Measurements from ENCODE around the gene CD46. TPM values are rescaled to one million over a fixed set of nuclear protein-coding genes. Genes with fewer than 3 reads are reported as not detected.
"Not testable (repeated sequence)": the region's sequence is repeated elsewhere in the genome, so short reads cannot be mapped to it uniquely, and the experiment has no call there.

Gene CD46
- polyA plus RNA-seq, result 100 to 1,000 TPM in 1 of 3 donors, 10 to 100 TPM in 2; 66.4 to 118 (median 83.0) TPM

- H3K27ac ChIP-seq (ENCODE audit: low read depth, low read length), result peak within 1 kb of the TSS; percentile 65
- 0% methylated on average over 55 of the region's 55 CpGs for WGBS, 3 donors
Observed at GRCh38 chr1:207751790-207752455, at the start of gene CD46. TSS of gene CD46 (plus strand) at chr1:207752054. CDS start at chr1:207752213, 159 bp downstream.

GRCh38 chr1:207702317-207702716, 49.5 kb upstream of the CD46 start:
- WGBS, 3 donors, result 61 to 81% (median 72%) methylated on average over 1 of the region's 1 CpG
- no peak overlapping the region for H3K27ac ChIP-seq (ENCODE audit: low read depth, low read length)

DNA sequence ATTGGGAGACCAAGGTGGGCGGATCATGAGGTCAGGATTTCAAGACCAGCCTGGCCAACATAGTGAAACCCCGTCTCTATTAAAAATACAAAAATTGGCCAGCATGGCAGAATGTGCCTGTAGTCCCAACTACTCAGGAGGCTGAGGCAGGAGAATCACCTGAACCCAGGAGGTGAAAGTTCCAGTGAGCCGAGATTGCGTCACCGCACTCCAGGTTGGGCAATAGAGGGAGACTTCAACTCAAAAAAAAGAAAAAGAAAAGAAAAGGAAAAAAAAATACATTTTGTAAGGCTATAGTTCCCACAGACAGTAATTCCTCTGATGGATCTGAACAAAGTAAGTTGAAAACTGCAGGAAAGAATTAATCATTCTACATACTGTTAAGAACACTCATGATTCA, 48.1 kb upstream of the CD46 start:
- H3K27ac ChIP-seq (ENCODE audit: low read depth, low read length), result no peak overlapping the region
- 85 to 96% (median 93%) methylated on average over 5 of the region's 5 CpGs for WGBS, 3 donors

DNA sequence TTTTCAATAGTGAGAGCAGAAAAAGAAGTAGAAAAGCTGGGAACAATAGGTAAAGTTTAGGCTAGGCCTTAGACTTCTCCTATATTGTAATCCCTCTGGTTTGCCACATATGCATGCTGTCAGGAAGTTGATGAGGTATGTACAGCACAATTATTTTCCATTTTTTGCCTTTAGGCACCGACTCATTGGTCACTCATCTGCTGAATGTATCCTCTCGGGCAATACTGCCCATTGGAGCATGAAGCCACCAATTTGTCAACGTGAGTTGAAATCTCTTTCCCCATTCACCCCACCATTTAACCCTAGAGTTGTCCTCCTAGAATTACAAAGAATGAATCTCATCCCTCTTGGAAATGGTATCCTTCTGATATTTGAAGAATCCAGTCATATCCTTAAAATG, 43.9 kb upstream of the CD46 start:
- WGBS, 3 donors, result 72 to 77% (median 74%) methylated on average over 3 of the region's 3 CpGs
- H3K27ac ChIP-seq (ENCODE audit: low read depth, low read length), result not testable (repeated sequence)

- WGBS, 3 donors, result 45 to 75% (median 71%) methylated on average over 5 of the region's 5 CpGs
- no peak overlapping the region for H3K27ac ChIP-seq (ENCODE audit: low read depth, low read length)
Observed at GRCh38 chr1:207711285-207711684, 40.6 kb upstream of the CD46 start.

DNA sequence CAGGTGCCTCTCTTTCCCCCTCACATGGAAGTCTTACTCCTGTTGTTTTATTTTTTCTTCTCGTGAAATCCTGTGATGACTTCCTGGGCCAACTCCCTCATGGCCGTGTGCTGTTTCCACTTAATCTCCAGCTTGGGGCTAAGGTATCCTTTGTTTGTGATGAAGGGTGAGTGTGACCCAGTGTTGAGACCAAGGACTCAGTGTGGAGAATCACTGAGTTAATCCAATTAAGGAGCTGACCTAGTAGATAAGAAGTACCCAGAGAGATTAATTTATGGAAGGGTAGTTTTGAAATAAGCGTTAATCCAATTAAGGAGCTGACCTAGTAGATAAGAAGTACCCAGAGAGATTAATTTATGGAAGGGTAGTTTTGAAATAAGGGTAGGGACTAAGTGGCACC, 39.2 kb upstream of the CD46 start:
- 73 to 87% (median 78%) methylated on average over 3 of the region's 3 CpGs for WGBS, 3 donors

GRCh38 chr1:207713529-207713928, 38.3 kb upstream of the CD46 start:
- WGBS, 3 donors, result 89 to 97% (median 93%) methylated on average over 12 of the region's 12 CpGs
- H3K27ac ChIP-seq (ENCODE audit: low read depth, low read length), result no peak overlapping the region

More for the DNA sequence above, 39.2 kb upstream of the CD46 start:
- not testable (repeated sequence) for H3K27ac ChIP-seq (ENCODE audit: low read depth, low read length)

DNA sequence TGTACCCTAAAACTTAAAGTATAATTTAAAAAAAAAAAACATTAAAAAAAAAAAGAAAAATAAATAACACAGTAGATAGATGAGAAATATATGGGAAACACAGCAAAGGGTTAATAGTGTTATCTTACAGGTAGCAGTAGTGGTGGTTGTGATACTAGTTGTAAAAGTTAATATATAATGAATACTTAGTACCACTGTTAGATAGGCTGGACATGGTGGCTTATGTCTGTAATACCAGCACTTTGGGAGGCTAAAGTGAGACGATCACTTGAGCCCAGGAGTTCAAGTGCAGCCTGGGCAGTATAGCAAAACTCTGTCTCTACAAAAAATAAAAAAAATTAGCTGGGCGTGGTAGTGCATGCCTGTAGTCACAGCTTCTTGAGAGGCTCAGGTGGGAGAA, 32.6 kb upstream of the CD46 start:
- H3K27ac ChIP-seq (ENCODE audit: low read depth, low read length), result no peak overlapping the region
- 87 to 93% (median 91%) methylated on average over 2 of the region's 2 CpGs for WGBS, 3 donors

- WGBS, 3 donors, result 75 to 82% (median 78%) methylated on average over 4 of the region's 4 CpGs
- not testable (repeated sequence) for H3K27ac ChIP-seq (ENCODE audit: low read depth, low read length)
Observed at GRCh38 chr1:207728200-207728858, 23.5 kb upstream of the CD46 start.

DNA sequence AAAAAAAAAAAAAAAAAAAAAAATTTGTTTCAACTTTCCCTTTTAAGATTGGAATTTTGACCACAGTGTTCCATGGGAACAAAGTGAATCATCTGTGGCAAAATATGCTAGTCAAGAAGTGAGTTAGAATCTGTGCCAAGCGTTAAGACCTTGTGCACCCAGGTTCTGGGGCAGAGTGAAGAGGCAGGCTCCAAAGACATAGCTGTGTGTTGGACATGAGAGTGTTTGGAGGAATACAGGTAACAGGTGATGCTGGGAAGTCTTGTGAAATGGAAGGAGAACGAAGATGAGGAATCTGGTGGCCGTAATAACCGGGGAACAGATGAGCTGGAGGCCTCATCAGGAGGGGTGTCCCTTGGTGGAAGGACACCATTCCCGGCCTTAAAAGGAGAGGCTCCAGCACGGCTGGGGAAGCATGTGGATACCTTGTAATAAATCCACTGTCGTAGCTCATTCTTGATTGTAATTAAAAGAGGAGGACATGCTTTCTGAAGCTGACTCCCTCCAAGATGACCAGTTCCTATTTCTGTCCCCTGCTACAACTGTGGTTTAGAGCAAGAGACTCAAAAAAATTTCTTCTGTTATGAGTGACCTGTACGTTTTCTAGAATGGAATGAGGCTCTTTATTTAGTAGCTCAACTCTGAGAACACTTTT, 14.2 kb upstream of the CD46 start:
- WGBS, 3 donors, result 71 to 87% (median 80%) methylated on average over 7 to 8 of the region's 8 CpGs
- H3K27ac ChIP-seq (ENCODE audit: low read depth, low read length), result not testable (repeated sequence)

- not testable (repeated sequence) for H3K27ac ChIP-seq (ENCODE audit: low read depth, low read length)
- WGBS, 3 donors, result 27 to 42% (median 28%) methylated on average over 6 of the region's 6 CpGs
Observed at GRCh38 chr1:207738158-207738659, 13.6 kb upstream of the CD46 start.

GRCh38 chr1:207740207-207740606, 11.6 kb upstream of the CD46 start:
- no peak overlapping the region for H3K27ac ChIP-seq (ENCODE audit: low read depth, low read length)
- WGBS, 3 donors, result 82 to 90% (median 89%) methylated on average over 2 of the region's 2 CpGs

DNA sequence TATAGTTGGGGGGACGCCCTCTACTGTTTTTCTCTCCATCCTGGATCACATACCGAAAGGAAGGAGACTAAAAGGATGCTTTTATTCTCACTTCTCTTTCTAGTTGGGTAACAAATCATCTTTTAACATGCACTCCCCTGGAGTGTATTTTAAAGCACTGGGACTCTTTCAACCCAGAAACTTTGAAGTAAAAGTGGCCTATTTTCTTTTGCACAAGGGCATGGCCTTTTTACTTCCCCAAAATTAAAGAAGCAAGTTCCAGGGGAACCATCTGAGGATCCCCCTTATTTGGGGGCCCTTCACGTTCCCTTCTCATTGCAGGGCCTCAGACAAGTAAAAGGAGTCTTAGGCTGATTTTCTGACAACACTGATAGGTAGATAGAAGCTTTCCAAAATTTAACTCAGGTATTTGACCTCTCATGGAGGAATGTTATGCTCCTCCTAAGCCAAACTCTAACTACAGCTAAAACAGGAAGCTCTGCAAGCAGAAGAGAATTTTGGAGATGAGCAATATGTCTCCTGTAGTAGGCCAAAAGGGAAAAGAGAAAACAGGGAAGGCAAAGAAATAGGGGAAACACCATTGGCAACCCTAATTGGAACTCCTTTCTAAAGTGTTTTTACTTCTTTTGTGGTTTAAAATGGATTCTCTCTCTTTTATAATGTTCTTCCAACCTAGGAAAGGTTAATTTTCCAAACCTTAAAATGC, 8.9 kb upstream of the CD46 start:
- H3K27ac ChIP-seq (ENCODE audit: low read depth, low read length), result no peak overlapping the region
- WGBS, 3 donors, result 75 to 97% (median 79%) methylated on average over 3 of the region's 3 CpGs

GRCh38 chr1:207744000-207744534, 7.8 kb upstream of the CD46 start:
- H3K27ac ChIP-seq (ENCODE audit: low read depth, low read length), result no peak overlapping the region
- WGBS, 3 donors, result 86 to 95% (median 91%) methylated on average over 4 of the region's 4 CpGs

DNA sequence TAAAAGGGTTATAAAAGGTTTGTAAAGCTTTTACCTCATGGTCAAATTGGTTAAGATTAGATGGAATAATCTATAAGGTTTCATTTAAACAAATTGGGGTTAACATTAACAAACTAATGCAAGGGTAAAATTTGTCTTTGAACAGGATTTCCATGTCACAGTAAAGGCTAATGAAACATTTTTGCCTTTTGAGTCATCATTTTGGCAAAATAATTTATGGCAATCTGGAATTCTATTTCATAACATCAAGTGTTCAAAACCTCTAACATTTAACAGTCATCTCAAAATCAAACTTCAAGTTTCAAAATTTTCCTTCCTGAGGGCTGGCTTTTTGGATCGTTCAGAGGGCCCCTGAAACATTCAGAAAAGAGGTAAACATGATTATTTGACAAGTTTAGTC, 6.6 kb upstream of the CD46 start:
- H3K27ac ChIP-seq (ENCODE audit: low read depth, low read length), result no peak overlapping the region
- 24 to 93% (median 44%) methylated on average over 1 of the region's 1 CpG for WGBS, 3 donors

- WGBS, 3 donors, result 78 to 90% (median 87%) methylated on average over 6 of the region's 6 CpGs
- no peak overlapping the region for H3K27ac ChIP-seq (ENCODE audit: low read depth, low read length)
Observed at GRCh38 chr1:207745839-207746767, 5.8 kb upstream of the CD46 start.

DNA sequence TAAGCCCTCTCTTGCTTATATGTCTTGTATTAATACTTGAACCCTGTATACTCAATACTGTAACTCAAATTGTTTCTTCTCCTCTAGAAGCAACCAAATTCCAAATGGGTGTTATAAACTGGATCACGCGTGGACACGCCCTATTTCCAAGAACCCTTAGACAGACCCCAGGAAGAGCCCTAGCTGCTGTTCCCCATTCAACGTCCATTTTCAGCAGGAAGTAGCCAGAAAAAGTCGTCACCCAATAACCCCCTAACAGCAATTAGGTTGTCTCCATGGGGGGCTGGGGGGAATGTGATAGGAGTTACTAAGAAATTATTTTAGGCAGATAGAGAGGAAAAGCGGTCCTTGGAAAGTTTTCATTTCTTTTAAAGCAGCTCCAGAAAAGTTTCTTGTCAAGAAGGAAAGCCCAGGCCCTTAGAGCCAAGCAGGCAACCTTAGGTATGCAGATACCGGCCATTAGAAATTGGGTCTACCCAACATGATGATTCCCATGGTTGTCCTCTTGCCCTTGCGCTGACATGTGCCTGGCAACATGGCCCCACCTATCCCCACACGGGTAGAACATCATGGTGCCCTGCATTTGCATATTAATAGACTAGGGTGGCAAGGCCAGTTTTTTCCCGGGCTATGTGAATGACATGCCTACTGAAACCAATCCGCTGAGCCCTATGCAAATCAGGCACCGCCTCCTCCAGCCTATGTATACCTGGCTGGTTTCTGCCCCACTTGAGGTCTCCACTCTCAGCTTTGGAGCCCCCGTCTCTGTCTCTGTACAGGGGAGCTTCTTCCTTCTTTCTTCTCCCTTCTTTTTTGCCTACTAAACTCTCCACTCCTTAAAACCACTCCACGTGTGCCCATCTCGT, 4.0 kb upstream of the CD46 start:
- H3K27ac ChIP-seq (ENCODE audit: low read depth, low read length), result no peak overlapping the region
- 90 to 94% (median 92%) methylated on average over 15 of the region's 15 CpGs for WGBS, 3 donors

Measured in adipose tissue (tissue), 3 donors.